ENCODE measurements around the gene SLC19A3. TPM values are rescaled to one million over a fixed set of nuclear protein-coding genes. Genes with fewer than 3 reads are reported as not detected.
"Not testable (repeated sequence)": the region's sequence is repeated elsewhere in the genome, so short reads cannot be mapped to it uniquely, and the experiment has no call there.

SLC19A3 gene
- total RNA-seq, 1 donor from 2014 or later: 0.29 TPM

GRCh38 chr2:227703961-227704360 is 13.9 kb downstream of the SLC19A3 start:
- DNase-seq (ENCODE audit: low read depth): no peak

- DNase-seq (ENCODE audit: low read depth): peak; percentile 2
These were observed 14.5 kb downstream of the SLC19A3 start for GRCh38 chr2:227703280-227703732.

- no peak for DNase-seq (ENCODE audit: low read depth)
These were observed 16.3 kb downstream of the SLC19A3 start for GRCh38 chr2:227701556-227701955.

GRCh38 chr2:227696990-227697679 is 20.7 kb downstream of the SLC19A3 start:
- DNase-seq (ENCODE audit: low read depth): no peak

- no peak for DNase-seq (ENCODE audit: low read depth)
These were observed 30.6 kb downstream of the SLC19A3 start for GRCh38 chr2:227687189-227687588.

GRCh38 chr2:227684258-227684657 is 33.6 kb downstream of the SLC19A3 start:
- no peak for DNase-seq (ENCODE audit: low read depth)

- no peak for DNase-seq (ENCODE audit: low read depth)
These were observed 39.9 kb downstream of the SLC19A3 start for GRCh38 chr2:227677928-227678327.

DNA sequence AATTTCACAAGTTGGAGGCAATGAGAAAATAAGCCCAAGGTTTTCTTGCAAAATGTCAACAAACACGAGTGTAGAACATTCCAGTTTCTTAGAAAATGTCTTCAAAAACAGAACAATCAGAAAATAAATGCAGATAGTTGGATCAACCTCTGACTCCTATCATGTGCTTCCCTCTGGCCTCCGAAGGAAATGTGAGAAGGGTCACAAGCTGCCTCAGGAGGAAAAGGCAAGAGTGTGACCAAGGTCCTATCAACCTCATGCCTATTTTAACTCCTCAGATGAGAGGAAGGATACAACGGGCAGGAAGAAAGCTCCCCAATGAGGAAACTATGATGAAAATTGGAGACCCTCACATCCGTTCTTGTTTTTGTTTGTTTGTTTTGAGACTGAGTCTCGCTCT is 43.3 kb downstream of the SLC19A3 start:
- no peak for DNase-seq (ENCODE audit: low read depth)

GRCh38 chr2:227673620-227674019 is 44.2 kb downstream of the SLC19A3 start:
- not testable (repeated sequence) for DNase-seq (ENCODE audit: low read depth)

DNA sequence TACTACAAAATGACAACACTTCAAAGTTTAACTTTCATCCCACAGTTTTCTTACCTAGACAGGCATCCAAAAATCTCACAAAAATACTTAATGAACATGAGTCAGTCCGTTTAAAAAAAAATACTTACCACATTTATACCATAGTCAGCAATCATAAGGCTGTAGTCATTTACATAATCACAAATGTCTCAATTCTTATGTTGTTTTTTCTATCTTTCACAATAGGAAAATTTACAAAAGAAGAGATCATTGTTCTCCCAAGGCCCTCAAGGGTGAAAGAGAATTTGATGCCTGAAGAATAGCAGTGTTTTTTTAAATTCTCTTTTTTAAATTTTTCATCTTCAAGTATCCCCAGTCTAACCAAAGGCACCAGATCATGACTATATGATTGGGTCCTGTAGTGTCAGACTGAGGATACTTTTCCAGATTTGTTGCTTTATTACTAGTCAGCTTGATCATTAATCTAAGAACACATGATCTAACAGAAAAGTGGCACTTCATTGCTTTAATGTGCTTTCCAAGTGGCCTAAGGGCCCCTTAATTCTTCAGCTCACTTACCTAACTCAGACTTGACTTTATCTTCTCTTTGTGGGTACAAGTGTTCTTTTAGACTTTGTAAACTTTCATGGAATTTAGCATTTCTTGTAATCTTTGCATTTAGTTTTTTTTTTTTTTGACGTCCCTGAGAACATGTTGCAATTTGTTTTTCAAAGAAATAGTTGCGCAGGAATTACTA is 46.5 kb downstream of the SLC19A3 start:
- no peak for DNase-seq (ENCODE audit: low read depth)

GRCh38 chr2:227666631-227667170 is 51.1 kb downstream of the SLC19A3 start, which contains the start of gene SCYGR5:
Gene SCYGR5 (plus strand): TSS chr2:227666804. CDS start chr2:227666804, 0 bp downstream.
- DNase-seq (ENCODE audit: low read depth): not testable (repeated sequence)

DNA sequence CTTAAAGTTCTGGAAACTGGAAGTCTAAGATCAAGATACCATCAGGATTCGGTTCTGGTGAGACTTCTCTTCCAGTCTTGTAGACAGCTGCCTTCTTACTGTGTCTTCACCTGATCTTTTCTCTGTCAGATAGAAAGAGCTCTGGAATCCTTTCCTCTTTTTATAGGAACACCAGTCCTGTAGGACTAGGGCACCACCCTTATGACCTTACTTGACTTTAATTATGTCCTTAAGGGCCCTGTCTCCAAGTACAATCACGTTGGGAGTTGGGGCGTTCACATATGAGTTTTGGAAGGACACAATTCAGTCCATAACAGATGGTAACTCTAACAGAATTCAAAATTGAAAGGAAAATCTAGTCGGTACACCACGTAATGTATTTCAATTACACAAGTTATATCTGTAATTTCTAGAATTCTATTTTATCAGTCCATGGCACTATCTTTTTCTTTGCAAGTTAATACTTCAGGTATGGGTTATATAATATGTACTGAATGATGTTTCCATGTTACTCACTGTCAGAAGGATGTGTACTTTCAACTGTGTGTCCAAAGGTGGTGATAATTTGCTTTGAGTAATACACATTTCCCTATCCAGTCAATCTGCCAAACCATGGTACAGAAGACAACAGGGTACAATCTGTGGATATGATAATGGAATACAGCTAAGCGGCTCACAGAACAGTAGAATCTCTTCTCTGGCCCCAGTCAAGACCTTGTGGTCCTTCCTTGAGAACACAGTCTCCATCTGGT is 52.5 kb downstream of the SLC19A3 start:
- no peak for DNase-seq (ENCODE audit: low read depth)

GRCh38 chr2:227661827-227662226 is 56.0 kb downstream of the SLC19A3 start:
- DNase-seq (ENCODE audit: low read depth): no peak

DNA sequence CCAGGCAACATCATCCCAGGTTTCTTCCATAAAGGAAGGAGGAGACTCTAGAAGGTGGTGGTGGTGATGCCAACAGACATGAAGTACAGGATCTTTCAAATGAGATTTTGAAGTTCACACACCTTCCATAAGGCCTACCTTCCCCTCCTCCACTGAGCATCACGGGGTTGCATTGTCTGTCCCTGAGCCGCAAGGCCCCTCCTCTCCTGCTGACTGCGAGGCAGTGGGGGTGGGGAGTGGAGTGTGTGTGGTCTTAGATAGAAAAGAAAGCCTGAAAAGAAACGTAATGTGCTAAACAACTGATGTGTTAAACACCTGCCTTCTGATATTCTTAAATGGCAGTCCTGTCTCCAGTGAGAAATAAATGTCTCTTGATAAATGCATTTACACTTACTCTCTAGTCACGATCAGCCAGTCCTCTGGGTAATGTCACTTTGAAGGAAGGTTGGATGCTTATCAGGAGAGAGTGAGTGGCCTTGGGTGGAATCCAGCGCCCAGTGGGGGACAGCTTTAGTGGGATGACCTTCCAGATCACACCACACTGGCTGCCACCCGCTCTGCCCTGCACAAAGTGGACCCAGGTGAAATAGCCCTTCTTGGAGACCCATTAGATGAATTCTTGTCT is 56.7 kb downstream of the SLC19A3 start:
- DNase-seq (ENCODE audit: low read depth): no peak

DNA sequence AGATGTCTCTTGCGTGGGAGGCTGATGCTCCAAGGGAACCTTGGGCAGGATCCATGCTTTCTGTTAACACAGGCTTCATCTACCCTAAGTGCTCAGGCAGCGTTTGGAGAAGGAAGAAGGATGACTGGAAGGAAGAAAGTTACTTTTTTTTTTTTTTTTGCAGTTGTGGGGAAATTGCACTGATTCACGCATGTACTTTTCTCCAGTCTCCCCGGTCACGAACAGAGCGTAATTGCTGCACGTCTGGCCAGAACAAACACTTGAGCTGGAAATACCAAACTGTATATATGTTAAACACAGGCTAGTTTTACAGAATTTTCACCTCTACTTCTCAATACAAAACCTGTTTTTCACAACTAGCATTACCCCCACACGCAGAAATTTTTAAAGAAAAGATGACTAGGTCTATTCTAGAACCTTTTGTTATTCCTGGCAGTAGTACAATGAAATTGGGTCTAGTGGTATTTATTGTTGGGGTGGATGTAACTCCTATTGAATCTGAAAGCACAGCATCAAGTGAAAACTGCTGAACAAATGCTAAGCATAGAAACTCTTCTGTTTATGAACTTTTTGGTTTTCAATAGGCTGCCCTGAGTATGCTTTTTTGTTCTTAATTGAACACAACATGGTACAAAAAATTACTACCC is 60.5 kb downstream of the SLC19A3 start:
- DNase-seq (ENCODE audit: low read depth): no peak

DNA sequence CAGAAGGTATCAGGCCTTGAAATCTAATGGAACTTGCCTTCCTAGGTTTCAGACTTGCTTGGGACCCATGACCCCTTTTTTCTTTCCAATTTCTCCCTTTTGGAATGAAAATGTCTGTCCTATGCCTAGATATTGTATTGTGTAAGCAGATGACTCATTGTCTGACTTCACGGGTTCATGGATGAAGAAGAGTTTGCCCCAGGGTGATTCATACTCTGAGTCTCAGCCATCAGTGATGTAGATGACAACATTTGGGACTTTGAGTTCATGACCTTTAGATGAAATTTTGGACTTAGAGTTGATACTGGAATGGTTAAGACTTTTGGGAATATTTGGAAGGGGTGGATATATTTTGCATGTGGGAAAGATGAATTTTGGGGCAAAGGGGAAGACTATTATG is 62.4 kb downstream of the SLC19A3 start:
- peak; percentile 45 for DNase-seq (ENCODE audit: low read depth)

- no peak for DNase-seq (ENCODE audit: low read depth)
These were observed 63.4 kb downstream of the SLC19A3 start for GRCh38 chr2:227654426-227654825.

- peak; percentile 3 for DNase-seq (ENCODE audit: low read depth)
These were observed 64.4 kb downstream of the SLC19A3 start for GRCh38 chr2:227653419-227653818.

DNA sequence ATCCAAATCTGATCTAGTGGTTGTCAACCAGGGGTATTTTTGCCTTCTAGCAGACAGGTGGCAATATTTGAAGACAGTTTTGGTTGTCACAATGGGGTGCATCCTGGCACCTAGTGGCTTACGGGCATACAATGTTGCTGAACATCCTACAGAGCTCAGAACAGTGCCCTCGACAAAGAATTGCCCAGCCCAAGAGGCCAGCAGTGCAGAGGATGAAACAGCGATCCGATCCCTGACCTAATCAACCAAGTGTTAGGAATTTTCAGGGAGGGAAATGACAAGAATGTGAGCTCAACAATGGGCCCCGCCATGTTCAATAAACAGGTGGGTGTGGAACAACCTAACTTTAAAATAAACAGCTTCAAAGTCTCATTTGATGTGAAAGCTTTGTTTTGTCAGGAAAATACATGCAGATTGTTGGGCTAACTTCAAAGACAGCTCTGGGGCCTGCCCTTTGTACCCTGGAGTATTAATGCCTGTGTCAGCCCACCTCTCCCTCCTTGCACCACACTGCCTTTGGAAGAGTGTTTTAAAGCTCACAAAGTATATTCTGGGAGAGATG is 73.8 kb downstream of the SLC19A3 start:
- no peak for DNase-seq (ENCODE audit: low read depth)

GRCh38 chr2:227642656-227643055 is 75.2 kb downstream of the SLC19A3 start:
- DNase-seq (ENCODE audit: low read depth): no peak

All from myocyte (in vitro differentiated cells).